Hepatocyte (in vitro differentiated cells): ENCODE measurements around the gene CEP131. TPM values are rescaled to one million over a fixed set of nuclear protein-coding genes. Genes with fewer than 3 reads are reported as not detected.

Experiments used
- DNase-seq: peaks from one replicate; pipeline ENCODE4 v3.0.0-alpha.2; 2016; ENCODE audit warnings: low spot score
- H2AFZ ChIP-seq: fragments of 200-600 bp; sonication (generic); 2 replicates; pipeline ENCODE4 v1.6.0; 2016; ENCODE audit warnings: antibody characterized with exemption, mild to moderate bottlenecking
- H3K27ac ChIP-seq: fragments of 200-600 bp; sonication (generic); 2 replicates; pipeline ENCODE4 v1.5.1; 2016; ENCODE audit warnings: mild to moderate bottlenecking
- H3K27me3 ChIP-seq: fragments of 200-600 bp; sonication (generic); 2 replicates; pipeline ENCODE4 v1.6.1; 2016
- H3K36me3 ChIP-seq: fragments of 200-600 bp; sonication (generic); replicated peaks from 2 replicates; pipeline ENCODE4 v1.5.1; 2016; ENCODE audit warnings: low read depth; ENCODE audit not compliant: insufficient read depth
- H3K4me1 ChIP-seq: fragments of 200-600 bp; sonication (generic); 2 replicates; pipeline ENCODE4 v1.5.1; 2016; ENCODE audit warnings: mild to moderate bottlenecking, moderate library complexity; ENCODE audit not compliant: insufficient read depth
- H3K4me2 ChIP-seq: fragments of 200-600 bp; sonication (generic); 2 replicates; pipeline ENCODE4 v1.6.0; 2016
- H3K4me3 ChIP-seq: fragments of 200-600 bp; sonication (generic); 2 replicates; pipeline ENCODE4 v1.5.1; 2016; ENCODE audit warnings: mild to moderate bottlenecking
- H3K79me2 ChIP-seq: fragments of 200-600 bp; sonication (generic); 2 replicates; pipeline ENCODE4 v1.6.0; 2017; ENCODE audit warnings: mild to moderate bottlenecking
- H3K9me2 ChIP-seq: fragments of 200-600 bp; sonication (generic); replicated peaks from 2 replicates; pipeline ENCODE4 v1.6.0; 2017; ENCODE audit warnings: mild to moderate bottlenecking; ENCODE audit not compliant: insufficient read depth
- H3K9me3 ChIP-seq: fragments of 200-600 bp; sonication (generic); 2 replicates; pipeline ENCODE4 v1.5.1; 2016; ENCODE audit warnings: low read depth, mild to moderate bottlenecking
- H4K20me1 ChIP-seq: fragments of 200-600 bp; sonication (generic); 2 replicates; pipeline ENCODE4 v1.6.0; 2016; ENCODE audit warnings: mild to moderate bottlenecking; ENCODE audit not compliant: insufficient read depth, poor library complexity, severe bottlenecking
- EZH2 ChIP-seq: fragments of 200-600 bp; sonication (generic); IDR thresholded peaks from 2 replicates; pipeline ENCODE4 v1.6.1; 2016; ENCODE audit warnings: antibody characterized with exemption, mild to moderate bottlenecking, borderline replicate concordance
- EZH2phosphoT487 ChIP-seq: fragments of 200-600 bp; sonication (generic); IDR thresholded peaks from one replicate; pipeline ENCODE4 v1.6.1; 2018; ENCODE audit warnings: antibody characterized with exemption, mild to moderate bottlenecking, low read depth, moderate library complexity; ENCODE audit not compliant: unreplicated experiment, severe bottlenecking
- WGBS: methylation state at CpG from one replicate; pipeline ENCODE4 v1.1.6; 2016; ENCODE audit warnings: low lambda C conversion rate; ENCODE audit errors: missing lambda C conversion rate; 5-methylcytosine and 5-hydroxymethylcytosine counted together
- polyA plus RNA-seq: library from polyadenylated mRNA; unstranded; fragments of >200 nt; fragmentation: Nextera tagmentation; extraction: Ambion mirVana; gene quantifications from 2 replicates; pipeline ENCODE4 v1.2.1, GENCODE V29; 2016
- total RNA-seq: library from RNA; depleted of rRNA; stranded (reverse); fragments of >200 nt; gene quantifications from 2 replicates; pipeline ENCODE4 v1.2.3, GENCODE V29; 2014
- TF ChIP-seq, protein P1 (sequence below): fragments of 200-600 bp; sonication (generic); IDR thresholded peaks from 2 replicates; pipeline ENCODE4 v1.5.1; 2016; ENCODE audit warnings: antibody characterized with exemption, mild to moderate bottlenecking; ENCODE audit not compliant: poor library complexity

The CEP131 gene
- total and polyA plus RNA-seq, 2 experiments from 2014 or later: 7.3 to 10.1 TPM

- Histone ChIP-seq H3K9me2 (no peaks in the 10 kb centered on the region), H3K9me3 (no peaks in the 10 kb centered on the region), H3K4me3 (no peak overlapping the region), H3K36me3 (no peaks in the 10 kb centered on the region), H3K79me2 (peaks cover 7% of the 10 kb centered on the region), H2AFZ (no peak overlapping the region), H3K27me3 (no peaks in the 10 kb centered on the region), H3K4me1 (no peaks in the 10 kb centered on the region), H4K20me1 (no peaks in the 10 kb centered on the region), H3K27ac (no peak overlapping the region), H3K4me2 (no peak overlapping the region)
- no peak for TF ChIP-seq EZH2
- no peak for TF ChIP-seq EZH2phosphoT487
- TF ChIP-seq, protein P1, sequence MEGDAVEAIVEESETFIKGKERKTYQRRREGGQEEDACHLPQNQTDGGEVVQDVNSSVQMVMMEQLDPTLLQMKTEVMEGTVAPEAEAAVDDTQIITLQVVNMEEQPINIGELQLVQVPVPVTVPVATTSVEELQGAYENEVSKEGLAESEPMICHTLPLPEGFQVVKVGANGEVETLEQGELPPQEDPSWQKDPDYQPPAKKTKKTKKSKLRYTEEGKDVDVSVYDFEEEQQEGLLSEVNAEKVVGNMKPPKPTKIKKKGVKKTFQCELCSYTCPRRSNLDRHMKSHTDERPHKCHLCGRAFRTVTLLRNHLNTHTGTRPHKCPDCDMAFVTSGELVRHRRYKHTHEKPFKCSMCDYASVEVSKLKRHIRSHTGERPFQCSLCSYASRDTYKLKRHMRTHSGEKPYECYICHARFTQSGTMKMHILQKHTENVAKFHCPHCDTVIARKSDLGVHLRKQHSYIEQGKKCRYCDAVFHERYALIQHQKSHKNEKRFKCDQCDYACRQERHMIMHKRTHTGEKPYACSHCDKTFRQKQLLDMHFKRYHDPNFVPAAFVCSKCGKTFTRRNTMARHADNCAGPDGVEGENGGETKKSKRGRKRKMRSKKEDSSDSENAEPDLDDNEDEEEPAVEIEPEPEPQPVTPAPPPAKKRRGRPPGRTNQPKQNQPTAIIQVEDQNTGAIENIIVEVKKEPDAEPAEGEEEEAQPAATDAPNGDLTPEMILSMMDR: no peak
- 98% methylated on average over 24 of the region's 24 CpGs for WGBS
- no peak for DNase-seq
Measured at GRCh38 chr17:81219476-81220180, 3.1 kb downstream of the CEP131 start.

DNA sequence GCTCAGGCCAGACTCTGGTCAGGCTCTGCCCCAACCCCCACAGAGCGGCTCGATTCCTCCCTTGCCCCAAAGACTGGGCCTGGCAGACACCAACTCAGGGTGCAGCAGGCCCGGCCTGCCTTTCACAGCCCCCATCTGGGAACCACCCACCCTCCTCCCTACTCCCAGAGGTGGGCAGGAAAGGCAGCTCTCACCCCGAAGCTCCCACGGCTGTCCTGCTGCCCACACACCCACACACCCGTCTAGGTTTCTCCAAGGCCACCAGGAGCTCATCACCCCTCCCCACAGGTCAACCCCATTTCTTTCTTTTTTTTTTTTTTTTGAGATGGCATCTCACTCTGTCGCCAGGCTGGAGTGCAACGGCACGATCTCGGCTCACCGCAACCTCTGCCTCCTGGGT, 3.8 kb downstream of the CEP131 start:
- Histone ChIP-seq H3K4me3 (no peak overlapping the region), H3K27ac (no peak overlapping the region), H4K20me1 (no peaks in the 10 kb centered on the region), H3K9me2 (no peaks in the 10 kb centered on the region), H3K79me2 (peaks cover 7% of the 10 kb centered on the region), H3K36me3 (no peaks in the 10 kb centered on the region), H3K4me1 (no peaks in the 10 kb centered on the region), H2AFZ (no peak overlapping the region), H3K4me2 (no peak overlapping the region), H3K9me3 (no peaks in the 10 kb centered on the region), H3K27me3 (no peaks in the 10 kb centered on the region)
- no peak for TF ChIP-seq EZH2
- TF ChIP-seq, protein P1: no peak
- TF ChIP-seq EZH2phosphoT487: no peak
- DNase-seq: no peak
- 96% methylated on average over 11 of the region's 11 CpGs for WGBS

GRCh38 chr17:81218459-81218858, 4.3 kb downstream of the CEP131 start:
- Histone ChIP-seq H4K20me1 (no peaks in the 10 kb centered on the region), H3K27me3 (no peaks in the 10 kb centered on the region), H3K9me2 (no peaks in the 10 kb centered on the region), H3K79me2 (peaks cover 7% of the 10 kb centered on the region), H3K4me1 (no peaks in the 10 kb centered on the region), H3K36me3 (no peaks in the 10 kb centered on the region), H3K4me3 (no peak overlapping the region), H3K9me3 (no peaks in the 10 kb centered on the region), H3K27ac (no peak overlapping the region), H2AFZ (no peak overlapping the region), H3K4me2 (no peak overlapping the region)
- WGBS: 88% methylated on average over 13 of the region's 13 CpGs
- TF ChIP-seq EZH2phosphoT487: no peak
- no peak for TF ChIP-seq EZH2
- TF ChIP-seq, protein P1: no peak
- no peak for DNase-seq
